Activated CD8-positive, alpha-beta memory T cell treated with anti-CD3 and anti-CD28 coated beads, Interleukin-2, amount 50 U/mL, for 24 hours (primary cell): ENCODE measurements around the gene MRNIP.

Experiments used
- DNase-seq: peaks from one replicate; pipeline ENCODE4 v3.0.0-alpha.2; 2020; ENCODE audit errors: extremely low read depth

The MRNIP gene

DNA sequence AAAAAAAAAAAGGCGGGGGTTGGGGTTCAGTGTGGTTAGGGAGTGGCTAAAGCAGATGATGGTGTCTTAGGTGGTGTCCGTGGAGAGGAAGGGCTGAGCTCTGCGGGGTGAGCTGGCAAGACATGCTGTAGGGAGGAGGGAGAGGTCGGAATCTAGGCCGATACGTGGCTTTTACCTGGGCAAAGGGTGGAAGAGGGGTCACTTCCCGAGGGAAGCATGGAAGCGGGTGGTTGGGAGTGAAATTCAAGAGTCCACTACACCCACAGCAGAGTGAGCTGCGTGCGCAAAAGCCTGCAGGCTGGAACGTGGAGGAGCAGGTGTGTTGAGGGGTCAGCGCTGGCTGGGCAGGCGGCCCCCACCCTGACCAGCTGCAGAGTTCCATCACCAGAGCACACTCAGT, 31.3 kb upstream of the MRNIP start:
- no peak for DNase-seq

DNA sequence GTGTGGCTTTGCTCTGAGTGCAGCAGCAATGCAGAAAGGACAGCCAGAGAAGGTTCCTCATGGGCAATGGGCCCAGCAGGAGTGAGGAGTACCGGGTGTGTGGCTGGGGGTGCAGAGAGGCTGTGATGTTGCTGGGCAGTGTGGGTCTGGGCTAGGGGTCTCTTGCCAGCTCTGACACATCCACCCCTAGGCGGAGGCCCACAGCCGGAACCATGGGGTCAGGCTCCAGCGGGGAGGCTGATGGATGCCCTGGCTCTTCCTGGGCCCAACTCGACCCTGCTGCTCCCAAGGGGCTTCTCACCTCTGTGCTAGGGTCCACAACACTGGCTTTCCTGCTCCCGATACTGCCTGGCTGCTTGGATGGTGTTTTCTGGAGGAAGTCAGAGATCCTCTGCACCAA, 29.2 kb upstream of the MRNIP start:
- no peak for DNase-seq

GRCh38 chr5:179887095-179887494, 28.5 kb upstream of the MRNIP start:
- DNase-seq, result no peak

- DNase-seq, result no peak
These were observed 27.7 kb upstream of the MRNIP start for GRCh38 chr5:179886190-179886911.

- DNase-seq, result no peak
These were observed 27.0 kb upstream of the MRNIP start for GRCh38 chr5:179885491-179886090.

- DNase-seq, result no peak
These were observed 24.5 kb upstream of the MRNIP start for GRCh38 chr5:179883163-179883562.

- no peak for DNase-seq
These were observed 23.7 kb upstream of the MRNIP start for GRCh38 chr5:179882338-179882737.

GRCh38 chr5:179880848-179881590, 22.4 kb upstream of the MRNIP start:
- no peak for DNase-seq

- no peak for DNase-seq
These were observed 21.5 kb upstream of the MRNIP start for GRCh38 chr5:179880066-179880650.

DNA sequence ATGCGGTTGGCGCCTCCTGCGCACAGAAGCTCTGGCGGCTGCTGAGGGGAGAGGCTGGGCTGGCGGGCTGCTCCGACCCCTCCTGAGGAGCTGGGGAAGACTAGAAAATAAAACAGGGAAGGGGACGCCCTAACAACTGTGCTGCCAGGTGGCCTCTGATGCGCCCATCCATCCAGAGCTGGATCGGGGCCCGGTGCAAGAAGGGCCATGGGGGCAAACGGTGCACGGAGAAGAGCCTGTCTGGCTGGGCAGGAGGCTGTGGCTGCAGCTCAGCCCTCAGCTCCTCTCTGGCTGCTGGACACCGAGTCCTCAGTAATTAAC, 21.0 kb upstream of the MRNIP start:
- no peak for DNase-seq

DNA sequence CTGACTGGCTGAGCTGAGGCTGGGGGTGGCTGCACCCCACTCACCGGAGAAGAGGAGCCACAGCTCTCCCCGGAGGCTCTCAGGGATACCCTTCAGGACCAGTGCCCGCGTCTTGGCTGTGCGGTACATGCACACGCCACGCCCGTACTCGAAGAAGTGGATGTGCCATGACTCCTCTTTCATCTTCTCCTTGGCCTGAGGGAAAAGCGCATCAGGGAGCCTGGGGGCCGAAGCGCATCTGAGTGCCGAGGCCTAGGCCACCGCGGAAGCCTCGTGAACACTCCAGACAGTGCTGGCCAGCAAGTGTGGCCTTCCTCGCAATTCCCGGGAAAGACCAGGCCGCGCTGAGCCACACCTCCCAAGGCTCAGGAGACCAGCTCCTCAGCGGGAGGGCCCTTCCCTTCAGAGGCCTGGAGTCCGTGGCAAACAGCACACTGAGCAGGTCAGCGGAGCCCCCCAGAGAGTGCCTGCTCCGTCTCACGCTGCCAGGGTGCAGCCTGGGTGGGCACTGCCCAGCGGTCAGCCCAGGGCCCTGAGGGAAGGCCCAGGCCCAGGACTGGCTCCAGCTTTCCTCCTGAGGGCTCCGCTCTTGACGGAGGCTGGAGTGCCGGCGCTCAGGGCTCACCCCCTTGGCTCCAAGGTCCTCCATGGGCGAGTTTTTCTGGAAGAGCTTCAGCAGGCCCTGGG, 20.5 kb upstream of the MRNIP start:
- no peak for DNase-seq

DNA sequence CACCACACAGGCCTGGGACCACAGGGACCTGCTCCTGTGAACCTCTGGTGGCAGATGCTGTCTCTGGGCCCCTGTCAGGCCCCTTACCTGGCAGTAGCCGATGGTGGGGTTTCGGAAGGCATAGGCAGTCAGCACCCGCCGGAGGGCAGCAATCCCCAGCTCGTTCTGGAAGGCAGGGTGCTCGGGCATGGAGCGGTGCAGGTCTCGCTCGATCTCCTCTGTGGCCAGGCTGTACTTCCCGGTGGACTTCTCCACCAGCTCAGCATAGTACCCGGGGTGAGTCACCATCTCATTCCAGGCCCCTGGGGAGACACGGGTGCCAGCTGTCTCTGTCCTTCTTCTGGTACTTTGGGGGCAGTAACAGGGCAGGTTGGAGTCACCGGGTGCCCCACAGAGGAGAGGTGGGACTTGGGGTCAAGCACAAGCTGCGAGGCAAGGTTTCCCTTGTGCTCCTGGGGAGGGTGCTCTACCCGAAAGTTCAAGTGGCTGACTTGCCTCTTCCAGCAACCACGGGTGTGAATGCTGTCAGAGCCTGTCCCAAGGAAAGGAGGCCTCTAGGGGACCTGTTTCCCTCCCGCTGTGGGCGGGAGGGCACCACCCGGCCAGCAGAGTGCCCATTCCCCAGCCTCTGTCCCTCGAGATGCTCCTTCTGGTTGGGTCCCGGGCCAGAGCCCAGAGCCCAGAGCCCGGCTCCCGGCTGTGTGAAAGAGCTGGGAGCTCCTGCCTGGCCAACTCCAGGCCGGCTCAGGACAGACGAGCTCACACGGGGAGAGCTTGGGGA, 19.8 kb upstream of the MRNIP start:
- DNase-seq, result no peak

GRCh38 chr5:179876610-179876952, 18.0 kb upstream of the MRNIP start:
- DNase-seq, result no peak

DNA sequence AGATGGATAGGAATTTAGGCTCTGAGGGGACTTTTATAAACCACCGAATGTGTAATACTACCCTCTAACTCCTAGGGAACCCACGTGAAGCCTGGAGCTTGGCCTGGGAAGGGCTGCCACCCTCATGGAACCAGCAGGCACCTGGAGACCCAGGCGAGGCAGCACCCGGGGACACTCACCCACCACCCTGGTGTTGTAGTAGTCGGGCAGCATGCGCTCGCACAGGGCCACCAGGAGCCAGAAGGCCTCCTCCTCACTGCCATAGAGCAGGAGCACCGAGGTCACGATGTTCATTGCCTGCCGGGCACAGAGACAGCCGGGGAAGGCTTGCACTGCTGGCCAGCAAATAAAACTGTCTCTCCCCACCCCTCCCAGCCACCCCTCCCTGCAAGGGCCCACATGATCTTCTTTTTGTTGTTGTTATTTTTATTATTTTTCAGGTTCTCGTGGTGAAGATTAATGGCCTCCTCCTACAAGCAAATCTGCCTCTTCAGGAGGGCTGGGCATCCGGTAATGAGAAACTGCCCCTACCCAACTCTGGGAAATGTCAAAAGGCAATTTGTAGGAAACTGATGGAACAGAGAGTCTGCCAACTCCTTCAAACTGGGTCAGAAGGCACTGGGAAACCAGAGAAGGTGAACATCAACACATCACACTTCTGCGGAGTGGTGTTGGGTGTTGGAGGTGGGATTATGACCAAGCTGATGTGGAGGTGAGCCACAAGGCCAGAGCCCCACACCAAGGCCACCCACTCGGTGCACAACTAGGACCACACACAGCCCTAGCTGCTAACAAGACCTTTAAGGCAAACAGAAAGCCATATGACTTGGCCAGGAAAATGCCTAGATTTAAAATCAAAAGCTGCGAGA, 17.4 kb upstream of the MRNIP start:
- no peak for DNase-seq

GRCh38 chr5:179874536-179875292, 16.1 kb upstream of the MRNIP start:
- no peak for DNase-seq

DNA sequence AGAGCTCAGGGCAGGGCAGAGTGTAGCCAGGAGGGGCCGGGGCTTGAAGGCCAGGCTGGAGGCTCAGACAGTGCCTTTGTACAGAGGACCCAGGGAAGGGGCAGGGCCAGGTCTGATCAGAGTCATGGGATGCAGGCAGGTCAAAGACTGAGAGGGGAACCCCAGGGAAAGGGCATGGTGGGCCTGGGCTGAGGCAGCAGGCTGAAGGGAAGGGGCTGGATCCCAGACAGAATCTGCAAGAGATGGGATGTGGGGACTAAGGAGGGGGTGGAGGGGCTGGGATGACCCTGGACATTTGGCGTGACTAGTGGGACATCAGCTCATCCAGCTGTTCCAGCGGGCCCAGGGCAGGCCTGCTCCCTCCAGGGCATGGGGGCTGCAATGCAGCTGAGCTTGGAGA, 15.5 kb upstream of the MRNIP start:
- no peak for DNase-seq

- DNase-seq, result no peak
These were observed 15.0 kb upstream of the MRNIP start for GRCh38 chr5:179873588-179874110.

GRCh38 chr5:179872828-179873575, 14.4 kb upstream of the MRNIP start:
- DNase-seq, result no peak
